SK-N-SH (cell line): ENCODE results near the gene KIF6.

ENCODE experiments used
- CHD2 ChIP-seq: fragments of 150-350 bp; IDR thresholded peaks from 2 replicates; pipeline ENCODE4 v1.6.1; 2018; ENCODE audit warnings: low read length; ENCODE audit not compliant: partially characterized antibody
- EP300 ChIP-seq, 2 experiments: IDR thresholded peaks; 2 replicates each; pipeline versions ENCODE4 v1.4.0 to v1.6.1; 2012; ENCODE audit warnings: borderline replicate concordance in 1 of 2, low read depth in 1 of 2, low read length in 1 of 2
- EZH2phosphoT487 ChIP-seq: fragments of 200-600 bp; sonication (generic); IDR thresholded peaks from 2 replicates; pipeline ENCODE4 v1.6.1; 2017; ENCODE audit warnings: low read depth, mixed run types, mild to moderate bottlenecking, antibody characterized with exemption, moderate library complexity, borderline replicate concordance
- FOSL2 ChIP-seq: IDR thresholded peaks from 2 replicates; pipeline ENCODE4 v1.4.0; 2012; ENCODE audit warnings: low read depth, mild to moderate bottlenecking, moderate library complexity, borderline replicate concordance
- FOXM1 ChIP-seq: IDR thresholded peaks from 2 replicates; pipeline ENCODE4 v1.4.0; 2012; ENCODE audit warnings: low read depth, mild to moderate bottlenecking
- JUND ChIP-seq: IDR thresholded peaks from 2 replicates; pipeline ENCODE4 v1.4.0; 2012
- POLR2AphosphoS5 ChIP-seq: IDR thresholded peaks from 2 replicates; pipeline ENCODE4 v1.6.1; 2012; ENCODE audit warnings: low read depth, low read length
- RAD21 ChIP-seq: IDR thresholded peaks from 2 replicates; pipeline ENCODE4 v1.6.1; 2012; ENCODE audit warnings: mild to moderate bottlenecking, low read length
- TEAD4 ChIP-seq: IDR thresholded peaks from 2 replicates; pipeline ENCODE4 v1.4.0; 2012; ENCODE audit warnings: mild to moderate bottlenecking, borderline replicate concordance; ENCODE audit not compliant: insufficient read depth
- TF ChIP-seq, protein P1 (sequence below): fragments of 200-600 bp; sonication (generic); IDR thresholded peaks from 2 replicates; pipeline ENCODE4 v1.6.1; 2017; ENCODE audit warnings: antibody characterized with exemption, mild to moderate bottlenecking, moderate library complexity
- TF ChIP-seq, protein P2 (sequence below): IDR thresholded peaks from 2 replicates; pipeline ENCODE4 v1.6.1; 2012; ENCODE audit warnings: mild to moderate bottlenecking, low read depth, low read length, moderate library complexity
- TF ChIP-seq, protein P3 (sequence below): fragments of 150-350 bp; IDR thresholded peaks from 2 replicates; pipeline ENCODE4 v1.6.1; 2017; ENCODE audit warnings: antibody characterized with exemption, low read length, low read depth, borderline replicate concordance

DNA sequence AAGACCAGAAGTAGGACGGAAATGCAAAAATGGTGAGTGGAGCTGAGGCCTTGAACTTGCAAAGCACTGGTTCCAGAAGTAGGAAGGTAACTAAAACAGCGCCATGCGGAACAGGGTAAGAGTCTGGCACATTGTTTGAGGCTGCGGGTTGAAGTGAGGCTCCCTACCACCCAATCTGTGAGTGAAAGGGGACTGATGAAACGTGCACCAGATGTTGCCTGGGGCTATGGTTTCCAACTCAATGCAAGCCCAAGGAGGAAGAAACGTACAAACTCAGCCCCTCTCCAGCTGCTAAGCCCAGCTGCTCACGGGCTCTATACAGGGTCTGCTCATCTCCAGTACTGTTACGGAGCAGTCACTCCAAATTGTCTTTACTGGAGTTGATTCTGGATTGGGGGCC, 334.0 kb downstream of the KIF6 start:
- TF ChIP-seq EZH2phosphoT487 (no peak), EP300 (IDR thresholded peaks at IDR 0.05; ENCODE audit: borderline replicate concordance in 1 of 2, low read depth in 1 of 2, low read length in 1 of 2) (no peak), TEAD4 (no peak), POLR2AphosphoS5 (no peak), FOXM1 (no peak), RAD21 (no peak), JUND (no peak), CHD2 (no peak), FOSL2 (no peak)
- TF ChIP-seq, protein P1, sequence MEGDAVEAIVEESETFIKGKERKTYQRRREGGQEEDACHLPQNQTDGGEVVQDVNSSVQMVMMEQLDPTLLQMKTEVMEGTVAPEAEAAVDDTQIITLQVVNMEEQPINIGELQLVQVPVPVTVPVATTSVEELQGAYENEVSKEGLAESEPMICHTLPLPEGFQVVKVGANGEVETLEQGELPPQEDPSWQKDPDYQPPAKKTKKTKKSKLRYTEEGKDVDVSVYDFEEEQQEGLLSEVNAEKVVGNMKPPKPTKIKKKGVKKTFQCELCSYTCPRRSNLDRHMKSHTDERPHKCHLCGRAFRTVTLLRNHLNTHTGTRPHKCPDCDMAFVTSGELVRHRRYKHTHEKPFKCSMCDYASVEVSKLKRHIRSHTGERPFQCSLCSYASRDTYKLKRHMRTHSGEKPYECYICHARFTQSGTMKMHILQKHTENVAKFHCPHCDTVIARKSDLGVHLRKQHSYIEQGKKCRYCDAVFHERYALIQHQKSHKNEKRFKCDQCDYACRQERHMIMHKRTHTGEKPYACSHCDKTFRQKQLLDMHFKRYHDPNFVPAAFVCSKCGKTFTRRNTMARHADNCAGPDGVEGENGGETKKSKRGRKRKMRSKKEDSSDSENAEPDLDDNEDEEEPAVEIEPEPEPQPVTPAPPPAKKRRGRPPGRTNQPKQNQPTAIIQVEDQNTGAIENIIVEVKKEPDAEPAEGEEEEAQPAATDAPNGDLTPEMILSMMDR = no peak
- TF ChIP-seq, protein P2, sequence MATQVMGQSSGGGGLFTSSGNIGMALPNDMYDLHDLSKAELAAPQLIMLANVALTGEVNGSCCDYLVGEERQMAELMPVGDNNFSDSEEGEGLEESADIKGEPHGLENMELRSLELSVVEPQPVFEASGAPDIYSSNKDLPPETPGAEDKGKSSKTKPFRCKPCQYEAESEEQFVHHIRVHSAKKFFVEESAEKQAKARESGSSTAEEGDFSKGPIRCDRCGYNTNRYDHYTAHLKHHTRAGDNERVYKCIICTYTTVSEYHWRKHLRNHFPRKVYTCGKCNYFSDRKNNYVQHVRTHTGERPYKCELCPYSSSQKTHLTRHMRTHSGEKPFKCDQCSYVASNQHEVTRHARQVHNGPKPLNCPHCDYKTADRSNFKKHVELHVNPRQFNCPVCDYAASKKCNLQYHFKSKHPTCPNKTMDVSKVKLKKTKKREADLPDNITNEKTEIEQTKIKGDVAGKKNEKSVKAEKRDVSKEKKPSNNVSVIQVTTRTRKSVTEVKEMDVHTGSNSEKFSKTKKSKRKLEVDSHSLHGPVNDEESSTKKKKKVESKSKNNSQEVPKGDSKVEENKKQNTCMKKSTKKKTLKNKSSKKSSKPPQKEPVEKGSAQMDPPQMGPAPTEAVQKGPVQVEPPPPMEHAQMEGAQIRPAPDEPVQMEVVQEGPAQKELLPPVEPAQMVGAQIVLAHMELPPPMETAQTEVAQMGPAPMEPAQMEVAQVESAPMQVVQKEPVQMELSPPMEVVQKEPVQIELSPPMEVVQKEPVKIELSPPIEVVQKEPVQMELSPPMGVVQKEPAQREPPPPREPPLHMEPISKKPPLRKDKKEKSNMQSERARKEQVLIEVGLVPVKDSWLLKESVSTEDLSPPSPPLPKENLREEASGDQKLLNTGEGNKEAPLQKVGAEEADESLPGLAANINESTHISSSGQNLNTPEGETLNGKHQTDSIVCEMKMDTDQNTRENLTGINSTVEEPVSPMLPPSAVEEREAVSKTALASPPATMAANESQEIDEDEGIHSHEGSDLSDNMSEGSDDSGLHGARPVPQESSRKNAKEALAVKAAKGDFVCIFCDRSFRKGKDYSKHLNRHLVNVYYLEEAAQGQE = no peak
- TF ChIP-seq, protein P3, sequence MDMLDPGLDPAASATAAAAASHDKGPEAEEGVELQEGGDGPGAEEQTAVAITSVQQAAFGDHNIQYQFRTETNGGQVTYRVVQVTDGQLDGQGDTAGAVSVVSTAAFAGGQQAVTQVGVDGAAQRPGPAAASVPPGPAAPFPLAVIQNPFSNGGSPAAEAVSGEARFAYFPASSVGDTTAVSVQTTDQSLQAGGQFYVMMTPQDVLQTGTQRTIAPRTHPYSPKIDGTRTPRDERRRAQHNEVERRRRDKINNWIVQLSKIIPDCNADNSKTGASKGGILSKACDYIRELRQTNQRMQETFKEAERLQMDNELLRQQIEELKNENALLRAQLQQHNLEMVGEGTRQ = no peak
